Progenitor cell of endocrine pancreas (in vitro differentiated cells): ENCODE results near the gene HMOX2. TPM values are rescaled to one million over a fixed set of nuclear protein-coding genes. Genes with fewer than 3 reads are reported as not detected.
A peak's percentile ranks its signal among the peaks of the same experiment; 100 is the strongest.

Experiments used
- DNase-seq: peaks from one replicate; pipeline ENCODE4 v3.0.0; 2021; ENCODE audit warnings: low spot score; ENCODE audit not compliant: unreplicated experiment
- H3K27ac Mint-ChIP-seq: 2 replicates; pipeline ENCODE4 v1.8.0; 2021; ENCODE audit warnings: mild to moderate bottlenecking, moderate library complexity, mixed read lengths
- H3K27me3 Mint-ChIP-seq: 2 replicates; pipeline ENCODE4 v1.8.0; 2021; ENCODE audit warnings: mixed read lengths
- H3K36me3 Mint-ChIP-seq: 2 replicates; pipeline ENCODE4 v1.8.0; 2022; ENCODE audit warnings: mixed read lengths; ENCODE audit not compliant: insufficient read depth
- H3K4me1 Mint-ChIP-seq: 2 replicates; pipeline ENCODE4 v1.8.0; 2021; ENCODE audit warnings: low read depth, mixed read lengths
- H3K4me3 Mint-ChIP-seq: 2 replicates; pipeline ENCODE4 v1.8.0; 2021; ENCODE audit warnings: low read depth, mild to moderate bottlenecking, moderate library complexity, mixed read lengths
- H3K9me3 Mint-ChIP-seq: 2 replicates; pipeline ENCODE4 v1.8.0; 2021; ENCODE audit warnings: low read depth, mixed read lengths
- CTCF ChIP-seq: fragments of 200-600 bp; sonication (generic); IDR thresholded peaks from one replicate; pipeline ENCODE4 v1.5.0; 2021; ENCODE audit warnings: antibody characterized with exemption, mild to moderate bottlenecking; ENCODE audit not compliant: unreplicated experiment
- total RNA-seq: library from RNA; stranded (reverse); gene quantifications from 2 replicates; pipeline ENCODE4 v1.2.1, GENCODE V29; 2021

Gene HMOX2
- total RNA-seq, 1 donor from 2014 or later: 30.1 TPM

- TF ChIP-seq CTCF: no peak
- no peak overlapping the region for H3K27ac Mint-ChIP-seq
- no peak overlapping the region for H3K4me3 Mint-ChIP-seq
- peaks cover 9% of the 10 kb centered on the region for H3K4me1 Mint-ChIP-seq
- peaks cover 9% of the 10 kb centered on the region for H3K36me3 Mint-ChIP-seq
- DNase-seq: no peak
- no peaks in the 10 kb centered on the region for H3K9me3 Mint-ChIP-seq
- peaks cover 4% of the 10 kb centered on the region for H3K27me3 Mint-ChIP-seq
These were observed 57.3 kb downstream of the HMOX2 start for GRCh38 chr16:4533490-4533889.

GRCh38 chr16:4534151-4534790 is 58.1 kb downstream of the HMOX2 start:
- H3K4me1 Mint-ChIP-seq: peaks cover 7% of the 10 kb centered on the region
- no peak for DNase-seq
- H3K4me3 Mint-ChIP-seq: no peak overlapping the region
- no peaks in the 10 kb centered on the region for H3K9me3 Mint-ChIP-seq
- TF ChIP-seq CTCF: no peak
- peaks cover 4% of the 10 kb centered on the region for H3K27me3 Mint-ChIP-seq
- no peak overlapping the region for H3K27ac Mint-ChIP-seq
- H3K36me3 Mint-ChIP-seq: peaks cover 9% of the 10 kb centered on the region

GRCh38 chr16:4535627-4536108 is 59.5 kb downstream of the HMOX2 start:
- TF ChIP-seq CTCF: no peak
- DNase-seq: no peak
- Mint-ChIP-seq H3K27me3 (peaks cover 9% of the 10 kb centered on the region), H3K4me3 (no peak overlapping the region), H3K36me3 (peaks cover 15% of the 10 kb centered on the region), H3K9me3 (peaks cover 6% of the 10 kb centered on the region), H3K27ac (no peak overlapping the region), H3K4me1 (peaks cover 6% of the 10 kb centered on the region)

- no peak for DNase-seq
- Mint-ChIP-seq H3K36me3 (peaks cover 15% of the 10 kb centered on the region), H3K4me3 (peak overlapping the region; percentile 67), H3K9me3 (peaks cover 6% of the 10 kb centered on the region), H3K4me1 (peaks cover 6% of the 10 kb centered on the region), H3K27me3 (peaks cover 9% of the 10 kb centered on the region), H3K27ac (no peak overlapping the region)
- TF ChIP-seq CTCF: no peak
These were observed 60.4 kb downstream of the HMOX2 start for GRCh38 chr16:4536391-4537106.

- H3K4me3 Mint-ChIP-seq: peak overlapping the region; percentile 67
- no peak for TF ChIP-seq CTCF
- H3K27ac Mint-ChIP-seq: peak overlapping the region; percentile 5
- peak; percentile 12 for DNase-seq
- H3K27me3 Mint-ChIP-seq: peaks cover 9% of the 10 kb centered on the region
- peaks cover 9% of the 10 kb centered on the region for H3K36me3 Mint-ChIP-seq
- peaks cover 6% of the 10 kb centered on the region for H3K4me1 Mint-ChIP-seq
- peaks cover 6% of the 10 kb centered on the region for H3K9me3 Mint-ChIP-seq
These were observed 61.5 kb downstream of the HMOX2 start for GRCh38 chr16:4537376-4538343.
